ENCODE data around the gene SNRNP25. TPM values are rescaled to one million over a fixed set of nuclear protein-coding genes. Genes with fewer than 3 reads are reported as not detected.

Gene SNRNP25
- total and polyA plus RNA-seq, 2 of the 8 experiments (the other 6 are each of a cell fraction or from before 2014, with no cell fraction given), result 53.0 to 58.4 TPM

DNA sequence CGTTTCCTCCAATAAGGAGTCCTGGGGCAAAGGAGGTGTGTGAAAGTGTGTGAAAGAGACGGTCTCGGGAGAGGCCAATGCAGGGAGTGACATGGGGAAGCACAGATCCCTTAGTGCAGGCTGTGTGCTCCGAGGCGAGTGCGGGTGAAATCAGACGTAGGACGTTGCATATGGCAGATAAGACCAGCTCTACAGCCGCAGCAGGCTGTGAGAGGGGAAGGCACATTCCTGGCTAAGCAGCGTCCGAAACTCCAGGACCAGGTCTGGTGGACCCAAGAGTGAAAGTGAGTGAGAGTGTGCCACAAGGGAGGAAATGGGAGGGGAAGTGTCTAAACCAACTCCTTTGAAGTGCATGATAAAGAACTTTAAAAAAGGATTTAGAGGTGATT is 11.6 kb upstream of the SNRNP25 start (continued):
- TF ChIP-seq, protein P1, sequence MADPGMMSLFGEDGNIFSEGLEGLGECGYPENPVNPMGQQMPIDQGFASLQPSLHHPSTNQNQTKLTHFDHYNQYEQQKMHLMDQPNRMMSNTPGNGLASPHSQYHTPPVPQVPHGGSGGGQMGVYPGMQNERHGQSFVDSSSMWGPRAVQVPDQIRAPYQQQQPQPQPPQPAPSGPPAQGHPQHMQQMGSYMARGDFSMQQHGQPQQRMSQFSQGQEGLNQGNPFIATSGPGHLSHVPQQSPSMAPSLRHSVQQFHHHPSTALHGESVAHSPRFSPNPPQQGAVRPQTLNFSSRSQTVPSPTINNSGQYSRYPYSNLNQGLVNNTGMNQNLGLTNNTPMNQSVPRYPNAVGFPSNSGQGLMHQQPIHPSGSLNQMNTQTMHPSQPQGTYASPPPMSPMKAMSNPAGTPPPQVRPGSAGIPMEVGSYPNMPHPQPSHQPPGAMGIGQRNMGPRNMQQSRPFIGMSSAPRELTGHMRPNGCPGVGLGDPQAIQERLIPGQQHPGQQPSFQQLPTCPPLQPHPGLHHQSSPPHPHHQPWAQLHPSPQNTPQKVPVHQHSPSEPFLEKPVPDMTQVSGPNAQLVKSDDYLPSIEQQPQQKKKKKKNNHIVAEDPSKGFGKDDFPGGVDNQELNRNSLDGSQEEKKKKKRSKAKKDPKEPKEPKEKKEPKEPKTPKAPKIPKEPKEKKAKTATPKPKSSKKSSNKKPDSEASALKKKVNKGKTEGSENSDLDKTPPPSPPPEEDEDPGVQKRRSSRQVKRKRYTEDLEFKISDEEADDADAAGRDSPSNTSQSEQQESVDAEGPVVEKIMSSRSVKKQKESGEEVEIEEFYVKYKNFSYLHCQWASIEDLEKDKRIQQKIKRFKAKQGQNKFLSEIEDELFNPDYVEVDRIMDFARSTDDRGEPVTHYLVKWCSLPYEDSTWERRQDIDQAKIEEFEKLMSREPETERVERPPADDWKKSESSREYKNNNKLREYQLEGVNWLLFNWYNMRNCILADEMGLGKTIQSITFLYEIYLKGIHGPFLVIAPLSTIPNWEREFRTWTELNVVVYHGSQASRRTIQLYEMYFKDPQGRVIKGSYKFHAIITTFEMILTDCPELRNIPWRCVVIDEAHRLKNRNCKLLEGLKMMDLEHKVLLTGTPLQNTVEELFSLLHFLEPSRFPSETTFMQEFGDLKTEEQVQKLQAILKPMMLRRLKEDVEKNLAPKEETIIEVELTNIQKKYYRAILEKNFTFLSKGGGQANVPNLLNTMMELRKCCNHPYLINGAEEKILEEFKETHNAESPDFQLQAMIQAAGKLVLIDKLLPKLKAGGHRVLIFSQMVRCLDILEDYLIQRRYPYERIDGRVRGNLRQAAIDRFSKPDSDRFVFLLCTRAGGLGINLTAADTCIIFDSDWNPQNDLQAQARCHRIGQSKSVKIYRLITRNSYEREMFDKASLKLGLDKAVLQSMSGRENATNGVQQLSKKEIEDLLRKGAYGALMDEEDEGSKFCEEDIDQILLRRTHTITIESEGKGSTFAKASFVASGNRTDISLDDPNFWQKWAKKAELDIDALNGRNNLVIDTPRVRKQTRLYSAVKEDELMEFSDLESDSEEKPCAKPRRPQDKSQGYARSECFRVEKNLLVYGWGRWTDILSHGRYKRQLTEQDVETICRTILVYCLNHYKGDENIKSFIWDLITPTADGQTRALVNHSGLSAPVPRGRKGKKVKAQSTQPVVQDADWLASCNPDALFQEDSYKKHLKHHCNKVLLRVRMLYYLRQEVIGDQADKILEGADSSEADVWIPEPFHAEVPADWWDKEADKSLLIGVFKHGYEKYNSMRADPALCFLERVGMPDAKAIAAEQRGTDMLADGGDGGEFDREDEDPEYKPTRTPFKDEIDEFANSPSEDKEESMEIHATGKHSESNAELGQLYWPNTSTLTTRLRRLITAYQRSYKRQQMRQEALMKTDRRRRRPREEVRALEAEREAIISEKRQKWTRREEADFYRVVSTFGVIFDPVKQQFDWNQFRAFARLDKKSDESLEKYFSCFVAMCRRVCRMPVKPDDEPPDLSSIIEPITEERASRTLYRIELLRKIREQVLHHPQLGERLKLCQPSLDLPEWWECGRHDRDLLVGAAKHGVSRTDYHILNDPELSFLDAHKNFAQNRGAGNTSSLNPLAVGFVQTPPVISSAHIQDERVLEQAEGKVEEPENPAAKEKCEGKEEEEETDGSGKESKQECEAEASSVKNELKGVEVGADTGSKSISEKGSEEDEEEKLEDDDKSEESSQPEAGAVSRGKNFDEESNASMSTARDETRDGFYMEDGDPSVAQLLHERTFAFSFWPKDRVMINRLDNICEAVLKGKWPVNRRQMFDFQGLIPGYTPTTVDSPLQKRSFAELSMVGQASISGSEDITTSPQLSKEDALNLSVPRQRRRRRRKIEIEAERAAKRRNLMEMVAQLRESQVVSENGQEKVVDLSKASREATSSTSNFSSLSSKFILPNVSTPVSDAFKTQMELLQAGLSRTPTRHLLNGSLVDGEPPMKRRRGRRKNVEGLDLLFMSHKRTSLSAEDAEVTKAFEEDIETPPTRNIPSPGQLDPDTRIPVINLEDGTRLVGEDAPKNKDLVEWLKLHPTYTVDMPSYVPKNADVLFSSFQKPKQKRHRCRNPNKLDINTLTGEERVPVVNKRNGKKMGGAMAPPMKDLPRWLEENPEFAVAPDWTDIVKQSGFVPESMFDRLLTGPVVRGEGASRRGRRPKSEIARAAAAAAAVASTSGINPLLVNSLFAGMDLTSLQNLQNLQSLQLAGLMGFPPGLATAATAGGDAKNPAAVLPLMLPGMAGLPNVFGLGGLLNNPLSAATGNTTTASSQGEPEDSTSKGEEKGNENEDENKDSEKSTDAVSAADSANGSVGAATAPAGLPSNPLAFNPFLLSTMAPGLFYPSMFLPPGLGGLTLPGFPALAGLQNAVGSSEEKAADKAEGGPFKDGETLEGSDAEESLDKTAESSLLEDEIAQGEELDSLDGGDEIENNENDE (IDR thresholded peaks at IDR 0.05; ENCODE audit: insufficient replicate concordance, low read length), result no peak
- TF ChIP-seq KDM5A (IDR thresholded peaks at IDR 0.05; ENCODE audit: low read length), result no peak
- TF ChIP-seq MAFK (IDR thresholded peaks at IDR 0.05; ENCODE audit: low read depth, low read length), result no peak
- no peak for TF ChIP-seq RFX5 (IDR thresholded peaks at IDR 0.05; ENCODE audit: borderline replicate concordance, low read depth, low read length)
- TF ChIP-seq SRF (IDR thresholded peaks at IDR 0.05; ENCODE audit: low read depth, low read length), result no peak
- TF ChIP-seq, protein P2, sequence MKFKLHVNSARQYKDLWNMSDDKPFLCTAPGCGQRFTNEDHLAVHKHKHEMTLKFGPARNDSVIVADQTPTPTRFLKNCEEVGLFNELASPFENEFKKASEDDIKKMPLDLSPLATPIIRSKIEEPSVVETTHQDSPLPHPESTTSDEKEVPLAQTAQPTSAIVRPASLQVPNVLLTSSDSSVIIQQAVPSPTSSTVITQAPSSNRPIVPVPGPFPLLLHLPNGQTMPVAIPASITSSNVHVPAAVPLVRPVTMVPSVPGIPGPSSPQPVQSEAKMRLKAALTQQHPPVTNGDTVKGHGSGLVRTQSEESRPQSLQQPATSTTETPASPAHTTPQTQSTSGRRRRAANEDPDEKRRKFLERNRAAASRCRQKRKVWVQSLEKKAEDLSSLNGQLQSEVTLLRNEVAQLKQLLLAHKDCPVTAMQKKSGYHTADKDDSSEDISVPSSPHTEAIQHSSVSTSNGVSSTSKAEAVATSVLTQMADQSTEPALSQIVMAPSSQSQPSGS (IDR thresholded peaks at IDR 0.05; ENCODE audit: low read length), result no peak
- TF ChIP-seq CBX5 (IDR thresholded peaks at IDR 0.05; ENCODE audit: low read depth, low read length), result no peak
- no peak for TF ChIP-seq CREB1 (IDR thresholded peaks at IDR 0.05)
- TF ChIP-seq HDAC2 (IDR thresholded peaks at IDR 0.05; ENCODE audit: borderline replicate concordance in 1 of 2, low read depth in 2 of 2, low read length in 2 of 2), result no peak
